Left renal pelvis (tissue), 4 donors: Measurements from ENCODE around the gene ACSBG1. TPM values are rescaled to one million over a fixed set of nuclear protein-coding genes. Genes with fewer than 3 reads are reported as not detected.
A peak's percentile ranks its signal among the peaks of the same experiment; 100 is the strongest.

Experiments
- DNase-seq, 4 donors: peaks; one replicate each; pipeline ENCODE4 v3.0.0-alpha.2; 2013; ENCODE audit warnings: low read depth in 4 of 4, low spot score in 3 of 4
- polyA plus RNA-seq, 4 donors: library from polyadenylated mRNA; unstranded; fragments of 120-200 nt; gene quantifications; one replicate each; pipeline ENCODE4 v1.2.1, GENCODE V29; 2013; ENCODE audit not compliant: insufficient read length in 4 of 4

Gene ACSBG1
- 1 to 10 TPM in 3 of 4 donors, under 1 TPM in 1; 0.73 to 1.7 (median 1.2) TPM for polyA plus RNA-seq

GRCh38 chr15:78234515-78235040 lies at the start of gene ACSBG1:
ACSBG1 (minus strand) TSS chr15:78234565; CDS start chr15:78234501, 64 bp downstream.
- DNase-seq: no peak

- no peak for DNase-seq
Measured at GRCh38 chr15:78282324-78282723, 48.0 kb upstream of the ACSBG1 start.

GRCh38 chr15:78280319-78281072 lies 46.1 kb upstream of the ACSBG1 start:
- no peak for DNase-seq

- DNase-seq: no peak
Measured at GRCh38 chr15:78276064-78276943, 41.9 kb upstream of the ACSBG1 start.

- DNase-seq: no peak
Measured at GRCh38 chr15:78274994-78275393, 40.6 kb upstream of the ACSBG1 start.

- no peak for DNase-seq
Measured at GRCh38 chr15:78272776-78273175, 38.4 kb upstream of the ACSBG1 start.

- DNase-seq: no peak
Measured at GRCh38 chr15:78272316-78272715, 38.0 kb upstream of the ACSBG1 start.

- DNase-seq: no peak
Measured at GRCh38 chr15:78266806-78267205, 32.4 kb upstream of the ACSBG1 start.

- no peak for DNase-seq
Measured at GRCh38 chr15:78266229-78266628, 31.9 kb upstream of the ACSBG1 start.

GRCh38 chr15:78265752-78266224 lies 31.4 kb upstream of the ACSBG1 start:
- DNase-seq: no peak

GRCh38 chr15:78265137-78265460 lies 30.7 kb upstream of the ACSBG1 start:
- no peak for DNase-seq

GRCh38 chr15:78264304-78265136 lies 30.2 kb upstream of the ACSBG1 start, which contains the start of gene DNAJA4:
DNAJA4 (plus strand) TSS chr15:78264562; CDS start chr15:78264764, 202 bp downstream.
- peak in 1 of 4 donors; percentile 24 for DNase-seq

- DNase-seq: no peak
Measured at GRCh38 chr15:78263907-78264303, 29.5 kb upstream of the ACSBG1 start.

GRCh38 chr15:78263351-78263781 lies 29.0 kb upstream of the ACSBG1 start:
- no peak for DNase-seq

- no peak for DNase-seq
Measured at GRCh38 chr15:78261062-78261461, 26.7 kb upstream of the ACSBG1 start.

GRCh38 chr15:78260489-78260888 lies 26.1 kb upstream of the ACSBG1 start:
- no peak for DNase-seq

GRCh38 chr15:78259232-78259631 lies 24.9 kb upstream of the ACSBG1 start:
- no peak for DNase-seq

- DNase-seq: no peak
Measured at GRCh38 chr15:78257681-78258080, 23.3 kb upstream of the ACSBG1 start.

GRCh38 chr15:78256044-78256437 lies 21.7 kb upstream of the ACSBG1 start:
- no peak for DNase-seq

GRCh38 chr15:78255421-78256043 lies 21.2 kb upstream of the ACSBG1 start:
- DNase-seq: no peak
